Bone marrow (tissue), 2 donors: ENCODE measurements around the gene TUB.

ENCODE experiments used
- DNase-seq, 2 donors: peaks; one replicate each; lab custom pipeline; 2025; lab: John Stamatoyannopoulos, UW

Gene TUB

GRCh38 chr11:8045839-8046238 lies 35.2 kb upstream of the TUB start:
- no peak for DNase-seq

DNA sequence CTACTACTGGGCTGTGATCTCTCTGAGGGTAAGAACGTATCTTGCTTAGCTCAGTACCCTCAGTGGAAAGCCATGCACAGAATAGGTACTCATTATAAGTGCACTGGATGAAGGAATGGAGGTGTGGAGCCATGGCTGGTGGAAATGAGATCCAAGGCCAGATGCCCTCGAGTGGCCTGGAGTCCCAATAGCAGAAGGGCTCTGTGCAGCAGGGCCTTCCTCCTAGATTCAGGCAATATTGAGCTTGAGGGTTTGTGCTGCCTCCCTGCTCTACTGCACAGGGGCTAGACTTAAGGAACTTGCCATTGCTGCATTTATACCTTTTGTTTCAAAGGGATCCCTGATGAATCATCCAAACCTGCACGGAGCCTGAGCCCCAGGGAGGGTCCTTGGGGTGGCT lies 33.6 kb upstream of the TUB start:
- no peak for DNase-seq

GRCh38 chr11:8049084-8049483 lies 31.9 kb upstream of the TUB start:
- DNase-seq: no peak

- no peak for DNase-seq
Observed at GRCh38 chr11:8055091-8055835, 25.7 kb upstream of the TUB start.

- DNase-seq: no peak
Observed at GRCh38 chr11:8055836-8056526, 25.0 kb upstream of the TUB start.

DNA sequence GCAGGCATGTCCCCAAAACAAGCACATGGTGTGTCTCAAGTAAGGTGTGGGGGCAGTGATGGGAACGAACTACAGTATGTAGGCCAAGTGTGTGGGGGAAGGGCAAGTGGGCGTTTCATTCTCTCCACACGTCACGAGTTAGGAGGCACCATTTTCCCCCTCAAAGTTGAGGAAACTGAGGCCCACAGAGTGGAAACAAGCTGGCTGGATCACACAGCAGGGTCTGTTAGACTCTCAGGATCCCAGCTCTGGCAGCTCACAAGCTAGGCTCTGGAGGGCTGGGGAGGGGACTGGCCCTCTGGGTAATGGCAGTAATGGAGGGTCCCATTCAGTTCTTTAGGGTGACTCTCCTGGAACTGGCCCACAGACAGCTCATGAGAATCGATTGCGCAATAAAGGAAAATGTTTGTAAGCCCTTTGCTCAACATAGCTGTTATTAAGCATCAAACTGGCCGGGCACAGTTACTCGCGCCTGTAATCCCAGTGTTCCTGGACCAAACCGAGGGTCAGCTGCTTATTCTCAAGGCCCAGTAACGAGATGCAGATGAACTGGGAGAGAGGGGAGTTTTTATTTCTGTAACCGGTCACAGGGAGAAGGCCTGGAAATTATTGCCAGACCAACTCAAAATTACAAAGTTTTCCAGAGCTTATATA lies 24.1 kb upstream of the TUB start:
- no peak for DNase-seq

DNA sequence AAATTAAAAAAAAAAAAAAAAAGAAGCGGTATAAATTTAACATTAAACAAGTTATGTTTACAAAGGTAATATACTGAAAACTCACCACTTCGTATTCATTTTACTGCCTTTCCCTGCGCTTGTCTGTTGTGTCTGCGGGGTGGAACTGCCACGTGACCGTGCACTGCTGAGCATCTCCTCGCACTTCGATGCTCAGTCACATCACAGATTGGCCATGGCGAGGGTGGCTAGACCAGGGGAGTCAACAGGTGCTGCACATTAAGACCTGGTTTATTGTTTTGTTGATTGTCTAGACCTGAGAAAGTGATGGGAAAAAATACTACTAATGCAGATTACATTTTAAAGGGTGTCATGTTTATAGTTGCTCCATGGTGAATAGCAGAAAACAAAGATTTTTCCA lies 22.8 kb upstream of the TUB start:
- no peak for DNase-seq

- no peak for DNase-seq
Observed at GRCh38 chr11:8059030-8059429, 22.0 kb upstream of the TUB start.

GRCh38 chr11:8059571-8060011 lies 21.4 kb upstream of the TUB start:
- no peak for DNase-seq

DNA sequence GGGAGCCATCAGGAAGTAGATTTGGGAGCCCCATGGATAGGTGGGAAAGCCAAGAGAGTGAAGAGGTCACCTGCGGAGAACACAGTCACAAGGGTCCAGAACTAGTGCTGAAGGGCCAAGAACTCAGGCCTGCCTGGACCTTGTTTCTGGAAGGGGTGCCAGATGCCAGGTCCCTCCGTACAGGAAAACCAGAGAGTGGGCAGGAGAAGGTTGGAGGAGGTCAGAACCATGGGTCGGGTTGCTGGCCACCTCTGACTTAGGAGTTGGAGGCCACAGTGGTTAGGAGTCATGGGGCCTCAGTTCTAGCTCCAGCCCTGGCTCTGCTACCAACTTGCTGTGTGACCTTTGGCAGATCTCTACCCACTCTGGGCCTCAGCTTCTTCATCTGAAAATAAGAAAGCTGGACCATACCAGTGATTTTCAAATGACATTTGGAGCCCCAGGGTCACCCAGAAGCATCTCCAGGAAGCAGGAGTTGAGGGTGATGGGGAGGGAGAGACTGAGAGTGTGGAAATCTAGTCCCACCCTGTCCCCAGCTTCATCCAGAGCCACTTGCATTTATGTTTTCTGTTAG lies 20.8 kb upstream of the TUB start:
- DNase-seq: no peak

DNA sequence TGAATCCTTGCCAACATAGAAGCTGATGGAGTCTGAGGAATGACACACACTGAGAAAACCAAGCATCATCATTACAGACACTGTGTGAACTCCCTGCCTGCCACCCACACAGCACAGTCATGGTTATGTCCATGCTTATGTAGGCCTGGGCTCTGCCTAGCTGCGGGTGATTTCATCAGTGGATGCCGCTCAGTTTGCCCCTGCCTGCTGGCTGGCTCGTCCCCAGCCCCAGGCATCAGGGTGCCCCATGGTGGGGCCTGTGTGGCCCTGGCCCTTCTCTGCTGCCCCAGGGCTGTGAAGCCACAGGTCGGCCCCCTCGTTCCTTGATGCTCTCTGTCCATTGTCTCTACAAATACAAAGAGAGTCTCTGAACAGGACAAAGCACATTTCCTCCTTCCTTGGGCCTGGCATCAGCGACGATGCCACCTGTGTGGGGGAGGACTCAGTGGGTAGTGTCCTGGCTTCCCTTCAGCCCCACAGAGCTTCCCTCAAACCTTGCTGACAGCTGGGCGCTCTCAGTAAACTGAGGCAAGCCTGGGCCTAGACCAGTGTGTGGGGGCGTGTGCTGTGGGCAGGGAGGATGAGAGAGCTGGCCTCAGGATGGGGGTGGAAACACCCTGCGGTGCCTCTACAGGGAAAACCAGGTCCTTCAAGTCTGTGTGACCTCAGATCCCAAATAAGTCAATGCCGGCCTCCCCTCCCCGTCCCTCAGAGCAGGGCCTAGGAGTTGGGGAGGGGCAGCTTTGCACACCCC lies 20.0 kb upstream of the TUB start:
- DNase-seq: no peak

DNA sequence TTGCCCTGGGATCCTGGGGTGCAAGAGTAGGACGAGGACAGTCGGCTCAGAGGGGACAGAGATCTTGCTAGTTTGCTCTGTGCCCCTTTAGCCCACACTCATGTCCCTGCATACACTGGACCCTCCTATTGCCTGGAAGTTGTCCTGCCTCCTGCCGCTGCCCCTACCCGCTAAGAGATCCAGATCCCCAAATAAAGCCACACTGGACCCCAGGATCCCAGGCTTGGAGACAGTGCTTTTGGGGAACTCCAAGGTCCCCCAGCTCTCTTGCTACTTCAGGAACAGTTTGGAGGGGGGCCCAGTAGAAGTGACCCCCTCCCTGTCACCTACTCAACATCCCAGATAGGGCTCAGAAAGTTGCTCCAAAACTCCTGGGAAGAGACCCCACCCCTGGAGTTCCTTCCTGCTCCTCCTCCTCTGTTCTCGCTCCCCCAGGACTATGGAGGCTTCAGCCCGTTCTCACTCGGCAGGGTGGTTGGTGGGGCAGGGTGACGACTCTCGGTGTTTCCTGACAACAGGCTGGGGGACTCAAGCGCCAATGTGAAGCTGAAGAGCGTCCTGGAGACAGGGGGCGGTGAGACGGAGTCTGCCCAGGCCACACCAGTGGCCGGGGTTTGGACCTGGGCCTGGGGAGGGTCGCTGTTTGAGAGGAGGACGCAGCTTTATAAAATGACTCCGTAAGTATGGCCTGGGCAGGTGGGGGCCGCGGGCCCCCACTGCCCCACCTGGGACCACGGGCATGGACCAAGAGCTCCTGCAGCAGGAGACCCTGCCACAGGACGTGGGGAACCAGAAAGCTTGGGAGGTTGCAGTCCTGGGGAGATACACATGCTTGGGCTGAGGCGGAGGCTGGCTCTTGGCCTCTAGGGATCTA lies 19.2 kb upstream of the TUB start:
- no peak for DNase-seq

- DNase-seq: no peak
Observed at GRCh38 chr11:8062781-8063257, 18.2 kb upstream of the TUB start.

GRCh38 chr11:8063324-8063723 lies 17.7 kb upstream of the TUB start:
- DNase-seq: no peak

DNA sequence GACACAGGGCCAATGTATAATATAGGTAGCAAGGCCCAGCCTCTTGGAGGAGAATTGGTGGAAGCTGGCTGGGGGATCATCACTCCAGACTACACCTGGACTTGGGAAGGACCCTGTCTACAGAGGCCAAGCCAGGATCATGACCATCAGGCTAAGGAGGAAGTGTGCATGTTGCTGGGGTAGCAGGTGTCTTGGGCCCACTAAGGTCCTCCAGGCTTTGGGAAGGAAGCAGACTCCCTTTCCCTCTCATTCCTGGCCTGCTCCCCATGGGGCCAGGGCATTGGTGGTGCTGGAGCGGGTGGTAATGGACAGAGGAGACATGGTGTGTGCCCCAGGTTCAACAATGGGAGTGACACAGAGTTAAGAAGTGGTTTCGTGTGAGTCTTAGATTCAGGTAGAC lies 16.0 kb upstream of the TUB start:
- DNase-seq: no peak

DNA sequence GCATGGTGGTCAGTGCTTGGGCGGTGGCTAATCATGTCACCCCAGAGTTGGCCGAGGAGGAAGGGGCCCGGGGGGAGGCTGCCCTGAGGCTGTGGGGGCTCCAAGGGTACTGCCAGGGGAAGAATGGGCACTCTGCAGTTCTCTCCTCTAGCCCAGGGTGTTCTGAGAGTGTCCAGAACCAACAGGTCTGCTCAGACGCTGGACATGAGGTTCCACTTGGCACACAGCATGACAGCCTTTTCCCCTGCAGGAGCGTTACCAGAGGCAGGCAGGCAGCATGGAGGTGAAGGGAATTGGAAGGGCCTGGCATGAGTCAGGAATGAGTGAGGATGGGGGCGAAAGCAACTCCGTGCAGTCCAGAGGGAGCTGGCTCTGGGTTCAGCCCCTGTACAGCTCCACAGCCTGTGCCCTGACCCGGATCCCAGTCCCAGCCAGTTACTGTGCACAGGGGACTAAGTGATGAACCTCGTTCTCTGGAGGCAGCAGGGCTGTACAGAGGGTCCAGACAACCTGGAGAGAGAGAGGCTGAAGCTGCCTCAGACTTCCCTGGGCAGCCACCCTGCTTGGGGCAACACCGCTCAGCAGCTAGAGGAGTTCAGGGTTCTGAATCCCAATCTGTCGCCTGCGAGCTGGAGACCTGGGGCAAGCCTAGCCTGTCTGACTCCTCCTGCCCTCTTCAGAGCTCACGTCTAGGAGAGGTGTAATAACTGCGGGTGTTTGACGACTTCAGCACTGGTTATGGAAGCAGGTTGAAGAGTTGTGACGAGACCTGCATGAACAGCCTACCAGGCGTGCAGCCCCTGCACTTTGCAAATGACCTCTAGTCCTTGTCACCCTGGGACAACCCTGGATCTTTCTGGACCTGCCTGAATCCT lies 14.7 kb upstream of the TUB start:
- DNase-seq: no peak

- no peak for DNase-seq
Observed at GRCh38 chr11:8066911-8067455, 14.0 kb upstream of the TUB start.

GRCh38 chr11:8067567-8067928 lies 13.5 kb upstream of the TUB start:
- no peak for DNase-seq

DNA sequence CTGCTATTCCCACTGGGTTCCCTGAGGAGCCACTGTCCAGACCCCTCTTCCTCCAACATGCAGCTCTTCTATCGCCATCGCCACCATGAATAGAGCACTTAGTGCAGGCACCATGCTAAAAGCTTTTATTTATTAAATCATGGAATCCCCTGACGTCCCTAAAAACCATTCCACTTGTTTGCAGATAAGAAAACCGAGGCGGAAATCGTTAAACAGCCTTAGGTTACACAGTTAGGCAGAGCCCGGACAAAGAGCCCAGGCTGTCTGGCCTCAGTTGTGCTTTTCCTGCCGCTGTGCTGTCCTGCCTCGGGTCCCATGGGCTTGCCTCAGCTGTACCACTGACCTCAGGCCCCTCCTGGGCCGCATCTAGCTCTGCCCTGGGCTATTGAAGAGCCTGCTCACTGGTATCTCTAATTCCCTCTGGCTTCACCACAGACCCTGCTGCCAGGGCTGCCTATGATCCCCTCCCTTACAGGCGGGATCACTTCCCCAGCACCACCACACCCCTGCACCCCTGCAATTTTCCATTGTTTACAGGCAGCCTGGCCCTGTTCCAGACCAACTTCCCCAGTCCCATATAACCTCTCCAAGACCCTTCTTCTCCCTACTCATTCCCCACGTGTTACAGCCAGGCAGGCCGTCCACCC lies 13.0 kb upstream of the TUB start:
- no peak for DNase-seq
